Occipital lobe (tissue), 2 donors: ENCODE measurements around the gene SEC14L5. TPM values are rescaled to one million over a fixed set of nuclear protein-coding genes. Genes with fewer than 3 reads are reported as not detected.

Experiments used
- DNase-seq: peaks from one replicate; lab custom pipeline; 2025; lab: John Stamatoyannopoulos, UW
- total RNA-seq: library from RNA; depleted of rRNA; stranded (reverse); fragments of >200 nt; gene quantifications from one replicate; pipeline ENCODE4 v1.2.3, GENCODE V29; 2014

Gene SEC14L5
- total RNA-seq, 1 donor from 2014 or later: 0.47 TPM

DNA sequence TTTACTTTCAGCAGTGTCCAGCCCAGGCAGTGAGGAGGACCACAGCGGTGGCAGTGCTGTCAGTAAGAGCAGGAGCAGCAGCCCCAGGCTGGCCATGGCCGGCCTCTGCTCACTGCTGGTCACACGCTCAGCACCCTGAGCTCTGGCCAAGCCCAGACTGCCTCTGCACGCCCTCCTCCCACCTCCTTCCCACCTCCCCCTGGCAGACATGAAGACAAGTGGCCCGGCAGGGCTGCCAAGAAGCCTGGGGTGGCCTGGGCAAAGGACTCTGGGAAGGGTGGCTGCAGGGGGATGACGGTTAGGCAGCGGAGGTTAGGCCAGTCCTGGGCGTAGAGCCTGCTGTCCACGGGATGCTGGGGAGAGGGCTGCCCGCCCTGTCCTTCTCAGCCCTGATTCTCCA lies 107.7 kb downstream of the SEC14L5 start, which contains the start of gene C16orf89:
Gene C16orf89 (minus strand): TSS at position 144 of the 400 bp plus-strand sequence. CDS start 48 bp downstream, at position 96.
- no peak for DNase-seq

DNA sequence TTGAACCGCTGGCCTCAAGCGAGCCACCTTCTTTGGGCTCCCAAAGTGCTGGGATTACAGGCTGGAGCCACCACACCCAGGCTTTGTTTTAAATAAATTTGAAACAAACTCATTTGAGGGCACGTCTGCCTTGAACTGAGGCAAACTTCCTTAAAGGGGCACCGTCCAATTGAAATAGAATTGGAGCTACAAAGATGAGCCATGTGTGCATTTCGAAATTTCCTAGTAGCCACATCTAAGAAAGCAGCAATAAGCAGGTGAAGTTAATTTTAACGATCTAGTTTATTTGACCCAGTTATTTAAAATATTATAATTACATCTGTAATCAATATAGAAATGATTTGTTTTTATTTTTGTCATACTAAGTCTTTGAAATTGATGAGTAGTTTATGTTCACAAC lies 108.4 kb downstream of the SEC14L5 start:
- DNase-seq: no peak

Other genes with a start within 250 kb of the SEC14L5 start
- 19.8 TPM for gene ANKS3, start 224.1 kb upstream of the SEC14L5 start, total RNA-seq
- 0.62 TPM for gene DNAAF8, start 223.8 kb upstream of the SEC14L5 start, total RNA-seq
- gene ZNF500, start 191.2 kb upstream of the SEC14L5 start, total RNA-seq: 10.5 TPM
- not detected for gene SEPTIN12, start 170.0 kb upstream of the SEC14L5 start, total RNA-seq
- gene SMIM22, start 163.0 kb upstream of the SEC14L5 start, total RNA-seq: not detected
- gene ROGDI, start 155.7 kb upstream of the SEC14L5 start, total RNA-seq: 38.7 TPM
- gene GLYR1, start 111.0 kb upstream of the SEC14L5 start, total RNA-seq: 70.2 TPM
- 13.9 TPM for gene UBN1, start 110.8 kb upstream of the SEC14L5 start, total RNA-seq
- 0.31 TPM for gene PPL, start 21.2 kb upstream of the SEC14L5 start, total RNA-seq
- 12.5 TPM for gene NAGPA, start 75.6 kb downstream of the SEC14L5 start, total RNA-seq
- 5.0 TPM for gene C16orf89, start 107.6 kb downstream of the SEC14L5 start, total RNA-seq
- gene ALG1, start 113.5 kb downstream of the SEC14L5 start, total RNA-seq: 11.4 TPM
- 2.2 TPM for gene EEF2KMT, start 139.5 kb downstream of the SEC14L5 start, total RNA-seq